GM12878 (cell line): ENCODE results near the gene COX5A. TPM values are rescaled to one million over a fixed set of nuclear protein-coding genes. Genes with fewer than 3 reads are reported as not detected.

Experiments
- ATAC-seq: fragments of 200-7000 bp; cut with Tn5 transposase; 3 replicates; pipeline ENCODE4 v1.9.1; 2020; ENCODE audit warnings: mild to moderate bottlenecking, moderate library complexity
- BruUV-seq: library from RNA; stranded (reverse); fragments of 400-500 nt; replicated peaks from 2 replicates; lab custom pipeline; 2021; lab: Mats Ljungman, UMichigan
- CTCF ChIA-PET: fragments of 300-600 bp; sonication (Branson Sonifier 250); formaldehyde crosslinking; extraction: SDS; loops from one replicate; lab custom pipeline; 2021; ENCODE audit warnings: inconsistent platforms; lab: Yijun Ruan, JAX
- POLR2A ChIA-PET: fragments of 350-600 bp; formaldehyde crosslinking; extraction: SDS; loops from one replicate; lab custom pipeline; 2021; ENCODE audit warnings: inconsistent platforms; lab: Charles Lee
- RAD21 ChIA-PET: fragments of 300-600 bp; sonication (Branson Sonifier 250); formaldehyde crosslinking; loops from one replicate; lab custom pipeline; 2023; ENCODE audit warnings: antibody characterized with exemption; ENCODE audit not compliant: unreplicated experiment; lab: Charles Lee
- SMC1A ChIA-PET: fragments of 300-600 bp; sonication (Branson Sonifier 250); formaldehyde crosslinking; loops from one replicate; lab custom pipeline; 2023; ENCODE audit not compliant: unreplicated experiment, uncharacterized antibody; lab: Charles Lee
- DNase-seq: peaks from one replicate; pipeline ENCODE4 v3.0.0-alpha.2; 2011; ENCODE audit warnings: low read depth, low spot score
- FAIRE-seq: peaks from 3 replicates; lab custom pipeline; 2011; peaks lifted over from hg19 to GRCh38; lab: Jason Lieb, UNC
- H2AFZ ChIP-seq: 2 replicates; pipeline ENCODE4 v1.6.0; 2011; ENCODE audit warnings: low read depth, low read length, control low read depth; ENCODE audit not compliant: control insufficient read depth
- H3K27ac ChIP-seq: 2 replicates; pipeline ENCODE4 v1.5.1; 2011; ENCODE audit warnings: control low read depth; ENCODE audit not compliant: control insufficient read depth, insufficient read depth
- H3K27me3 ChIP-seq, 2 experiments: replicated peaks in 1 of 2; 2 replicates each; pipeline versions ENCODE4 v1.6.0 to v1.6.1; 2011; ENCODE audit warnings: low read length in 1 of 2; ENCODE audit not compliant: control insufficient read depth in 2 of 2, insufficient read depth in 2 of 2
- H3K36me3 ChIP-seq, 2 experiments: 2 replicates each; pipeline ENCODE4 v1.5.1; 2011; ENCODE audit warnings: low read length in 1 of 2; ENCODE audit not compliant: control insufficient read depth in 2 of 2, insufficient read depth in 2 of 2
- H3K4me1 ChIP-seq: 2 replicates; pipeline ENCODE4 v1.6.1; 2011; ENCODE audit warnings: mild to moderate bottlenecking, low read length, moderate library complexity, mixed read lengths; ENCODE audit not compliant: control insufficient read depth, insufficient read depth
- H3K4me2 ChIP-seq: 2 replicates; pipeline ENCODE4 v1.6.0; 2011; ENCODE audit warnings: control low read depth; ENCODE audit not compliant: control insufficient read depth, insufficient read depth
- H3K4me3 ChIP-seq: fragments of 200-600 bp; sonication (generic); 2 replicates; pipeline ENCODE4 v1.5.1; 2016
- H3K79me2 ChIP-seq: 2 replicates; pipeline ENCODE4 v1.6.0; 2011; ENCODE audit warnings: low read length; ENCODE audit not compliant: control insufficient read depth, insufficient read depth
- H3K9ac ChIP-seq: 2 replicates; pipeline ENCODE4 v1.8.0; 2011; ENCODE audit warnings: low read length, control low read depth, mixed read lengths; ENCODE audit not compliant: control insufficient read depth, insufficient read depth
- H3K9me3 ChIP-seq: replicated peaks from 3 replicates; pipeline ENCODE4 v1.5.1; 2011; ENCODE audit warnings: mild to moderate bottlenecking, low read length; ENCODE audit not compliant: control insufficient read depth, insufficient read depth
- H4K20me1 ChIP-seq: 2 replicates; pipeline ENCODE4 v1.6.0; 2011; ENCODE audit not compliant: control insufficient read depth, insufficient read depth
- KDM1A ChIP-seq: fragments of 200-600 bp; sonication (generic); IDR thresholded peaks from 2 replicates; pipeline ENCODE4 v1.6.1; 2016; ENCODE audit warnings: borderline replicate concordance
- MEF2A ChIP-seq: IDR thresholded peaks from 2 replicates; pipeline ENCODE4 v1.6.1; 2011; ENCODE audit warnings: low read depth, mild to moderate bottlenecking, low read length, moderate library complexity; ENCODE audit not compliant: insufficient read depth
- POLR2A ChIP-seq: IDR thresholded peaks from 2 replicates; pipeline ENCODE4 v1.6.1; 2011; ENCODE audit warnings: low read depth, mild to moderate bottlenecking, low read length
- RUNX3 ChIP-seq: IDR thresholded peaks from 2 replicates; pipeline ENCODE4 v1.6.1; 2012; ENCODE audit warnings: low read length, inconsistent platforms
- SIX5 ChIP-seq: IDR thresholded peaks from 2 replicates; pipeline ENCODE4 v1.6.1; 2011; ENCODE audit warnings: mild to moderate bottlenecking, low read depth, low read length, moderate library complexity; ENCODE audit not compliant: severe bottlenecking
- SMC3 ChIP-seq: IDR thresholded peaks from 2 replicates; pipeline ENCODE4 v1.6.1; 2011; ENCODE audit warnings: low read length, improper control_type of control experiment, borderline replicate concordance
- STAT3 ChIP-seq: IDR thresholded peaks from 2 replicates; pipeline ENCODE4 v1.6.1; 2011; ENCODE audit warnings: low read depth, low read length, improper control_type of control experiment
- WGBS: methylation state at CpG from one replicate; pipeline ENCODE4 v1.1.6; 2016; ENCODE audit warnings: low lambda C conversion rate; ENCODE audit not compliant: insufficient replicate concordance, insufficient coverage; ENCODE audit errors: missing lambda C conversion rate; 5-methylcytosine and 5-hydroxymethylcytosine counted together
- in situ Hi-C: fragments of 300-500 bp; cut with MboI; formaldehyde crosslinking; loops from 9 replicates; pipeline ENCODE4 v1.14.3; 2018; ENCODE audit warnings: mixed read lengths
- intact Hi-C: fragments of 100-400 bp; cut with micrococcal nuclease; formaldehyde crosslinking; loops from one replicate; pipeline ENCODE4 v1.14.2; 2022; ENCODE audit not compliant: unreplicated experiment
- polyA plus RNA-seq, 11 experiments: library from polyadenylated mRNA; depleted of rRNA in 4 of 11; unstranded in 6 of 11; stranded (reverse) in 5 of 11; fragments of >200 nt; fragmentation: Nextera tagmentation in 4 of 11; fragmentation: Illumina TruSeq in 1 of 11; extraction: Ambion mirVana in 4 of 11; extraction: Trizol in 1 of 11; gene quantifications; 1 replicate in 1 of 11; 2 replicates in 10 of 11; pipeline versions ENCODE4 v1.2.1 to v1.2.3, GENCODE V29; 2011 to 2016; ENCODE audit warnings: inconsistent platforms in 2 of 11, missing spikeins in 2 of 11, low read depth in 1 of 11
- total RNA-seq, 4 experiments: library from RNA; depleted of rRNA in 3 of 4; stranded (reverse); fragments of >200 nt in 3 of 4; fragmentation: Illumina TruSeq in 1 of 4; extraction: Trizol in 1 of 4; gene quantifications; 2 replicates each; pipeline versions ENCODE4 v1.2.1 to v1.2.3, GENCODE V29; 2013 to 2021
- TF ChIP-seq, protein P1 (sequence below): fragments of 450-650 bp; IDR thresholded peaks from 2 replicates; pipeline ENCODE4 v1.6.1; 2017; ENCODE audit warnings: mild to moderate bottlenecking, moderate library complexity
- TF ChIP-seq, protein P2 (sequence below): IDR thresholded peaks from 2 replicates; pipeline ENCODE4 v1.6.1; 2012; ENCODE audit warnings: low read depth, low read length, improper control_type of control experiment
- TF ChIP-seq, protein P3 (sequence below): fragments of 450-650 bp; IDR thresholded peaks from 2 replicates; pipeline ENCODE4 v1.6.1; 2016; ENCODE audit warnings: mild to moderate bottlenecking, moderate library complexity, borderline replicate concordance
- TF ChIP-seq, protein P4 (sequence below): fragments of 450-650 bp; IDR thresholded peaks from 2 replicates; pipeline ENCODE4 v1.6.1; 2018; ENCODE audit warnings: mild to moderate bottlenecking, low read depth, moderate library complexity; ENCODE audit not compliant: partially characterized antibody

The COX5A gene
- total and polyA plus RNA-seq, 10 of the 15 experiments (the other 5 are each of a cell fraction or from before 2014, with no cell fraction given), result 84.5 to 1,218 (median 392) TPM

DNA sequence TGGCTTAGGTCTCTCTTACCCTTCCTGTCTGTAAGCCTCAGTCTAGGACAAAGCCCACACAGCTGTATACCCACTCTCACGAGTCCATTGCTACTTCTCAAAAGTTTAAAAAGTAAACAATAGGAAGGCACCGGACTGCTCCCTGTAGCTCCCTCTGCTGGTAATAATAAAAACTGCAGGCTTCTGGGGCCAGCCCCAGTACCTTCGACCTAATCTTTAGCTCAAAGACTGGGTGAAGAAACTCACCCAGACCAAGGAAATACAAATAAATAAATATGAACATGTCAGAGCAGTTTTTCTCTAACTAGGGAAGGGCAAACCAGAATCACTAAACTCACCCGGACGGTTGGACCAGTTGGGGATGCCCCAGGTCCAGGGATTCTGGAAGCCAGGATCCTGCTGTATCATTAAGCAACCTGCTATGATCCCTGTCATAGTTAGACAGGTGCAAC lies 36.2 kb downstream of the COX5A start:
- ChIA-PET SMC1A (interaction anchor here (0.6 to 4.9 kb wide), 35 partner anchors 8 to 260 kb away, joined by 3 to 52 read pairs (median 6); partner anchors contain the start of genes MPI, SCAMP5 and ULK3), CTCF (interaction anchor here (0.6 to 8.9 kb wide), 58 partner anchors 9 to 303 kb away, joined by 3 to 129 read pairs (median 8); partner anchors contain the start of genes CSK, LMAN1L, MPI and RPP25), POLR2A (interaction anchor here (0.6 to 1.9 kb wide), 13 partner anchors 10 to 124 kb away, joined by 3 to 8 read pairs (median 4); partner anchors contain the start of gene ULK3), RAD21 (interaction anchor here (0.6 to 5.4 kb wide), 44 partner anchors 10 to 302 kb away, joined by 3 to 53 read pairs (median 4); partner anchors contain the start of genes CLK3, COX5A, SCAMP2 and ULK3)
- H3K4me1 ChIP-seq, result peaks cover 8% of the 10 kb centered on the region
- no peak overlapping the region for H3K9ac ChIP-seq
- intact Hi-C loops, result loop anchor here (5.0 kb wide), 3 partner anchors 44 to 129 kb away; partner anchors contain the start of gene ULK3
- in situ Hi-C loops, result no loop called here
- ATAC-seq, result peak; percentile 67
- no peak overlapping the region for H3K27ac ChIP-seq
- H3K4me2 ChIP-seq, result no peak overlapping the region
- no peak overlapping the region for H3K4me3 ChIP-seq
- no peaks in the 10 kb centered on the region for H4K20me1 ChIP-seq
- peaks cover 12 to 20% of the 10 kb centered on the region in 2 experiments; a peak in 3 of 4 replicates for H3K36me3 ChIP-seq
- DNase-seq, result no peak
- WGBS, result 19% methylated on average over 5 of the region's 5 CpGs
- BruUV-seq, result no TSS peak
- H2AFZ ChIP-seq, result no peak overlapping the region
- FAIRE-seq, result peak; percentile 18
- H3K27me3 ChIP-seq, result no peaks in the 10 kb centered on the region
- no peaks in the 10 kb centered on the region for H3K9me3 ChIP-seq
- peaks cover 15% of the 10 kb centered on the region for H3K79me2 ChIP-seq
- TF ChIP-seq MEF2A (no peak), KDM1A (no peak), SMC3 (peak; percentile 79; the same call in 1 of the 2 replicates), SIX5 (no peak), POLR2A (no peak), STAT3 (no peak), RUNX3 (0 out of 2 replicates have a peak, but pooled peaks have one; percentile 13)
- TF ChIP-seq, protein P1, sequence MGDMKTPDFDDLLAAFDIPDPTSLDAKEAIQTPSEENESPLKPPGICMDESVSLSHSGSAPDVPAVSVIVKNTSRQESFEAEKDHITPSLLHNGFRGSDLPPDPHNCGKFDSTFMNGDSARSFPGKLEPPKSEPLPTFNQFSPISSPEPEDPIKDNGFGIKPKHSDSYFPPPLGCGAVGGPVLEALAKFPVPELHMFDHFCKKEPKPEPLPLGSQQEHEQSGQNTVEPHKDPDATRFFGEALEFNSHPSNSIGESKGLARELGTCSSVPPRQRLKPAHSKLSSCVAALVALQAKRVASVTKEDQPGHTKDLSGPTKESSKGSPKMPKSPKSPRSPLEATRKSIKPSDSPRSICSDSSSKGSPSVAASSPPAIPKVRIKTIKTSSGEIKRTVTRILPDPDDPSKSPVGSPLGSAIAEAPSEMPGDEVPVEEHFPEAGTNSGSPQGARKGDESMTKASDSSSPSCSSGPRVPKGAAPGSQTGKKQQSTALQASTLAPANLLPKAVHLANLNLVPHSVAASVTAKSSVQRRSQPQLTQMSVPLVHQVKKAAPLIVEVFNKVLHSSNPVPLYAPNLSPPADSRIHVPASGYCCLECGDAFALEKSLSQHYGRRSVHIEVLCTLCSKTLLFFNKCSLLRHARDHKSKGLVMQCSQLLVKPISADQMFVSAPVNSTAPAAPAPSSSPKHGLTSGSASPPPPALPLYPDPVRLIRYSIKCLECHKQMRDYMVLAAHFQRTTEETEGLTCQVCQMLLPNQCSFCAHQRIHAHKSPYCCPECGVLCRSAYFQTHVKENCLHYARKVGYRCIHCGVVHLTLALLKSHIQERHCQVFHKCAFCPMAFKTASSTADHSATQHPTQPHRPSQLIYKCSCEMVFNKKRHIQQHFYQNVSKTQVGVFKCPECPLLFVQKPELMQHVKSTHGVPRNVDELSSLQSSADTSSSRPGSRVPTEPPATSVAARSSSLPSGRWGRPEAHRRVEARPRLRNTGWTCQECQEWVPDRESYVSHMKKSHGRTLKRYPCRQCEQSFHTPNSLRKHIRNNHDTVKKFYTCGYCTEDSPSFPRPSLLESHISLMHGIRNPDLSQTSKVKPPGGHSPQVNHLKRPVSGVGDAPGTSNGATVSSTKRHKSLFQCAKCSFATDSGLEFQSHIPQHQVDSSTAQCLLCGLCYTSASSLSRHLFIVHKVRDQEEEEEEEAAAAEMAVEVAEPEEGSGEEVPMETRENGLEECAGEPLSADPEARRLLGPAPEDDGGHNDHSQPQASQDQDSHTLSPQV, result no peak
- TF ChIP-seq, protein P2, sequence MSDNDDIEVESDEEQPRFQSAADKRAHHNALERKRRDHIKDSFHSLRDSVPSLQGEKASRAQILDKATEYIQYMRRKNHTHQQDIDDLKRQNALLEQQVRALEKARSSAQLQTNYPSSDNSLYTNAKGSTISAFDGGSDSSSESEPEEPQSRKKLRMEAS, result no peak
- TF ChIP-seq, protein P3, sequence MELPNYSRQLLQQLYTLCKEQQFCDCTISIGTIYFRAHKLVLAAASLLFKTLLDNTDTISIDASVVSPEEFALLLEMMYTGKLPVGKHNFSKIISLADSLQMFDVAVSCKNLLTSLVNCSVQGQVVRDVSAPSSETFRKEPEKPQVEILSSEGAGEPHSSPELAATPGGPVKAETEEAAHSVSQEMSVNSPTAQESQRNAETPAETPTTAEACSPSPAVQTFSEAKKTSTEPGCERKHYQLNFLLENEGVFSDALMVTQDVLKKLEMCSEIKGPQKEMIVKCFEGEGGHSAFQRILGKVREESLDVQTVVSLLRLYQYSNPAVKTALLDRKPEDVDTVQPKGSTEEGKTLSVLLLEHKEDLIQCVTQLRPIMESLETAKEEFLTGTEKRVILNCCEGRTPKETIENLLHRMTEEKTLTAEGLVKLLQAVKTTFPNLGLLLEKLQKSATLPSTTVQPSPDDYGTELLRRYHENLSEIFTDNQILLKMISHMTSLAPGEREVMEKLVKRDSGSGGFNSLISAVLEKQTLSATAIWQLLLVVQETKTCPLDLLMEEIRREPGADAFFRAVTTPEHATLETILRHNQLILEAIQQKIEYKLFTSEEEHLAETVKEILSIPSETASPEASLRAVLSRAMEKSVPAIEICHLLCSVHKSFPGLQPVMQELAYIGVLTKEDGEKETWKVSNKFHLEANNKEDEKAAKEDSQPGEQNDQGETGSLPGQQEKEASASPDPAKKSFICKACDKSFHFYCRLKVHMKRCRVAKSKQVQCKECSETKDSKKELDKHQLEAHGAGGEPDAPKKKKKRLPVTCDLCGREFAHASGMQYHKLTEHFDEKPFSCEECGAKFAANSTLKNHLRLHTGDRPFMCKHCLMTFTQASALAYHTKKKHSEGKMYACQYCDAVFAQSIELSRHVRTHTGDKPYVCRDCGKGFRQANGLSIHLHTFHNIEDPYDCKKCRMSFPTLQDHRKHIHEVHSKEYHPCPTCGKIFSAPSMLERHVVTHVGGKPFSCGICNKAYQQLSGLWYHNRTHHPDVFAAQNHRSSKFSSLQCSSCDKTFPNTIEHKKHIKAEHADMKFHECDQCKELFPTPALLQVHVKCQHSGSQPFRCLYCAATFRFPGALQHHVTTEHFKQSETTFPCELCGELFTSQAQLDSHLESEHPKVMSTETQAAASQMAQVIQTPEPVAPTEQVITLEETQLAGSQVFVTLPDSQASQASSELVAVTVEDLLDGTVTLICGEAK, result no peak
- TF ChIP-seq, protein P4, sequence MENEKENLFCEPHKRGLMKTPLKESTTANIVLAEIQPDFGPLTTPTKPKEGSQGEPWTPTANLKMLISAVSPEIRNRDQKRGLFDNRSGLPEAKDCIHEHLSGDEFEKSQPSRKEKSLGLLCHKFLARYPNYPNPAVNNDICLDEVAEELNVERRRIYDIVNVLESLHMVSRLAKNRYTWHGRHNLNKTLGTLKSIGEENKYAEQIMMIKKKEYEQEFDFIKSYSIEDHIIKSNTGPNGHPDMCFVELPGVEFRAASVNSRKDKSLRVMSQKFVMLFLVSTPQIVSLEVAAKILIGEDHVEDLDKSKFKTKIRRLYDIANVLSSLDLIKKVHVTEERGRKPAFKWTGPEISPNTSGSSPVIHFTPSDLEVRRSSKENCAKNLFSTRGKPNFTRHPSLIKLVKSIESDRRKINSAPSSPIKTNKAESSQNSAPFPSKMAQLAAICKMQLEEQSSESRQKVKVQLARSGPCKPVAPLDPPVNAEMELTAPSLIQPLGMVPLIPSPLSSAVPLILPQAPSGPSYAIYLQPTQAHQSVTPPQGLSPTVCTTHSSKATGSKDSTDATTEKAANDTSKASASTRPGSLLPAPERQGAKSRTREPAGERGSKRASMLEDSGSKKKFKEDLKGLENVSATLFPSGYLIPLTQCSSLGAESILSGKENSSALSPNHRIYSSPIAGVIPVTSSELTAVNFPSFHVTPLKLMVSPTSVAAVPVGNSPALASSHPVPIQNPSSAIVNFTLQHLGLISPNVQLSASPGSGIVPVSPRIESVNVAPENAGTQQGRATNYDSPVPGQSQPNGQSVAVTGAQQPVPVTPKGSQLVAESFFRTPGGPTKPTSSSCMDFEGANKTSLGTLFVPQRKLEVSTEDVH, result no peak
